ENCODE measurements around the gene FAF1.

FAF1 gene

DNA sequence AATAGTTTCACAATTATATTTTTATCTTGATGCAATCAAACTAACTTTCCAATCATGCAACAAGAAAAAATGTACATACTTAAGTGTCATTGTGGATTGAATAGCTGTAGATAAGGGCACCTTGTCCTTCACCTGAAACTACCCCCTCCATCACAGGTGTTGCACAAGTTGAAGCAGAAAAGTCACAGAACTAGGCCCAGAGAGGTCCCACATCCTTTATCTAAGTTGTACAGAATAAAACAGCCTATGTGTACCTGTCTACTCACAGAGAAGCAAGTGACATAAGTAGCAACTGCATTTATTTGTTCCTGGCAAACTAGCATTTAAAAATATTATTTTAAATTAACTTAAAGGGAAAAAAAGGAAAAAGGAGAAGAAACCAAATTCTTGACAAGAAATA is 256.8 kb downstream of the FAF1 start:
- DNase-seq = no peak

DNA sequence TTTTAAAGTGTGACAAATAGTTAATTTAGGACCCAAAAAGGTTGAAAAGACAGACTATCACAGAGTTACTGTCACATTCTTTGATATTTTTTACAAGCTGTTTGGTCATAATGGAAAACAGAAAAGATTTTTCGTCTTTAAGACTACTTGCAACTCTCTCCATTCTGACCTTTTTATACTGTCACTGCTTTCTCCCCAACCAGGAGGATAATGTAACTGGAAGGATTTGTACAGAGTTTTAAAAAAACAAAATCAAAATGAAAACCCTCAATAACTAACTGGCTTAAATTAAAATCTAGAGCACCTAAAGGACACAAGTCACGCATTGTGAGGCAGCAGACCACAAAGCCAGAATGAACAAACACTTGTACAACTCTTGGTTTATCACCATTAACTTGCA is 257.7 kb downstream of the FAF1 start:
- DNase-seq = peak in 1 of 51 donors; percentile 18

DNA sequence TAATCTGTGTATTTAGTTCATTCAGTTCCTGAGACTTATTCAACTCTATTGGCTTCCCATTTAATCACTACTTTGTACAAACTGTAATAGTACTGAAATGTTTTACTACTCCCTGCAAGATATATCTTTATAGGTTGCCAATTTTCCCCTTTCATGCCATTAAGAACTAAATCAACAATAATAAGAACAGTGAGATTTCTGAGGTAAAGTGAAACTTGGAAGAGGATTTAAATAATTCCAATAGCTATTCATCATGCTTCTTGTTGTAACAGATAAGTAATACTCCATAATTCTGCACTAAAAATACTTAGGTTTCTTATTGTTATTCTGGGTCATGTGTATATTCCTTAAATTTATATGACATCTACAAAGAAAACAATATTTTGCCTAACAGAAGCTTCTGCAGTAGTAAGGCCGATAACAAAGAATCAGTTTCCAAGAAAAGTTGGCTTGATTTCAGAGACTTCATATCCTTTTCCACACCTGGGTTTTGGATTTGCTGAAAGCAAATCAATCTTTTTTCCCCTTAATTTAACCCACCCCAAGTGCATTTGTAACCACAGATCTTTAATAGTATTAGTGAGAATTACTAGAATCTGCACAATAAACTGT is 258.3 kb downstream of the FAF1 start:
- no peak for DNase-seq

DNA sequence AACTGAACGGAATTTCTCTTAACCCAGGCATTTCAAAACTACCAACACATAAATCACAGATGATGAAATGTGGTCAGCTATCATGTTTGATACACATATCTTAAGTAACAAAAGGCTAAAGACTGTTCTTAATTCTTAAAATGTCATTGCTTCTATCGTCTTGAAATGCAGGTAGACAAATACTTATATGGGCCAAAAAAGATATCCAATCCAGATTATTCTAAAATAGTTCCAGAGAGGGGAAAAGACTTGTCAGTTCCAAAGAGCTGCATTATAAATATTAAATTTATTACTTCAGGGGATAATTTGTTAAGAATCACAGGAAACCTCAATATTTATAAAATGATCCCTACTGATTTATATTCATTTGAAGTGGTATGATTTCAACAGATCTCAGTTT is 259.4 kb downstream of the FAF1 start:
- no peak for DNase-seq

DNA sequence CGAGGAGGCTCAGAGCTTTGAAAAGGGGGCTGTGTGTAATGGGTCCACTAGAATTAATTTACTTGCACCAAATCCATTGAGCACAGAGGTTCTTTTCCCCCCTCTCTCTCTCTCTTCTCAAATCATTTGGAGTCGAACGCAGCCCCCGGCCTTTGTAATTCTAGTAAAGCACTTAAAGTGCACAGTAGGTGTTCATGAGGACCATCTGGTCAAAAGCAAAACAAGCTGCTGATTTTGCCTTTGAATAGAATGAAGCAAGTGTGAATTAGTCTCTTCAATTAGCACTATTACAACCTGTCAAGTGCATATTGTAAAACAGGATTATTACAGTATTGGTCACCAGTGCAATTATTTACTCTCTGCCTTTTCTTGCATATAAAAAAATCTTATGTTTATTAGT is 259.9 kb downstream of the FAF1 start:
- DNase-seq = no peak

DNA sequence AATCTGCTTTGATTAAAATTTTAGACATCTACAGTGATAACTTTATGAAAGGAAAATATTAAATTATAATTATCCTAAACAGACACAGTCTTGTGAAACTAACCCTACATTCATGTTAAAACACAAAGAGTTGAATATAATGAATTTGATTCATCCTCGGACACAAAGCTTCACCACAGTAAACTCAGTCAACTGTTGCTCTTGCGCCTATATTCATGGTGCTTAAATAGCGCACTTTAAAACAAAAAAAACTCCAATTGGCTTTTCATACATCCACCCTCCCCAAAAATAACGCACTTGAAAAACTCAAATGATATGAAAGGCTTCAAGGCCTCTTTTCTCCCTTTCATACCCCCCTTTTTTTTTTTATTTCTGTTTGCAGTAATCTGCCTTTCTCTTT is 260.3 kb downstream of the FAF1 start:
- peak in 1 of 51 donors; percentile 68 for DNase-seq

DNA sequence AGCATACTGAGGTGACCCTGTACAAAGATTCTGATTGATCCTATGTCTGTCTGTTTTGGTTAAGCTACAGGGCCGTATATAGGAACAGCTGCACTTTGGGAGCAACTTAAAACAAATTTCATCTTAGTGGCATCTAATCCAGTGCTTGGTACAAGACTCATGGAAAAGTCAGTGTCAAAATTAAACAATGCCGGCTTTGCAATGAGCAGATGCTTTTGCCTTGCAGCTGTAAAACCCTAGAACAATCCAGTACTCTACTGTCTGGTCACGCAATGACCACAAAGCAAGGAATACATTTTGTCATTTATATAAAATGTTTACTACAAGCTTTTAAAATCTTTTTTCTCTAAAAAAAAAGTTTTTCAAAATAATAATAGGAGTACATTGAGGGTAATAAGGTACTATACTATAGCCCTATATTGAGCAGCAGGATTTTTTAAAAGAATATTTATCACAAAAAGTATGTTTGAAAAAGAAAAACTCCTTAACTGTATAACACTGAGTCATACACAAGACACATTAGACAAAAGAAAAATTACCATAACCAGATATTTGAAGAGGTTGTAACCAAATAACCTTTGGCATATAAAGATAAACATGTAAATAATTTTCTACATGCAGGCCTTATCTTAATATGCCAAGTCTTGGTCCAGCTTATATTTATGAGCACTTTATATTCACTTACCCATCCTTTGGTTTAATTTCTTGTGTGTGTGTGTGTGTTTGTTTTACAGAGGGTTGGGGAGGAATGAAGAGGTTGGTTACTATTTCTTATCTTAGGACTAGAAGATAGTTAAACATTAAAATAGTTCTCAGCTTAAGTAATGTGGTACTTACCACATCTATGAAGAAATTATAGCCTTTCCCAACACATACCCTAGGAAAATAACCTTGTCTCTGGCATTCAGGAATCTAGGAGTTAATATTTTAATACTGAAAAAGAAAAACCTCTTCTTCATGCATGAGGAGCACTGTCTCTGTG is 262.3 kb downstream of the FAF1 start:
- peak in 14 of 51 donors; percentile 10 to 83 (median 32) for DNase-seq

DNA sequence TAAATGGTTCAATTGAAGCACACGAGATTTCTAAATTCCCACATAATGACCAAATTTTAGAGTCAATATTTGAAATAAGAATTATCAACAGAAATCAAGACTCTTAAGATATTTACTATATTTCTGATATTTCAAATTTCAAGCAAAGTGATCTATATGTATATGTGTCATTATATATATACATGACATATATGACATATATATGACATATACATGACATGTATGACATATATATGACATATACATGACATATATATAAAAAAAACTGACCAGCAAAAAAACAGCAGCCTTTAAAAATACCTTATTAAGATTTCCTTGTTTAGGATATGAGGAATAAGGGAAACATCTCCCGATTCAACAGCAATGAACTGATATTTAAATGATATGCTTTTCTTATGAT is 266.2 kb downstream of the FAF1 start:
- DNase-seq = no peak

DNA sequence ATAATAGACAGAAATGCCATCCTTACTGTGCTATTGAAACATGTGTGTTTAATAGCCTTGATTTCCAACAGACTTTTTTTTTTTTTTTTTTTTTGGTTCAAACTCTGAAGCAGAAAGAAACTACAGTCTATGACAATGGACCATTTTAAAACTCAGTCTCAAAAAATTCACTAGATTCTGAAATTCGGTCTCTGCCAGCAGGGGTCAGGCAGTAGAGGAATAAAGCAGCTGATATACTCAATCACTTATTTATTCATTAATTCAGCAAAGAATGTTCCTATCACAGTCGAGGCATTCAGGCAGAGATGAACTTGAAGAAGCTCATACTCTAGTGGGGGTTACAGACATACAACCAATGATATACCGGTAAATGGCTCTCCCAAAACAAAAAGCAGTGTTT is 275.9 kb downstream of the FAF1 start:
- peak in 2 of 51 donors; percentile 13 to 15 for DNase-seq

DNA sequence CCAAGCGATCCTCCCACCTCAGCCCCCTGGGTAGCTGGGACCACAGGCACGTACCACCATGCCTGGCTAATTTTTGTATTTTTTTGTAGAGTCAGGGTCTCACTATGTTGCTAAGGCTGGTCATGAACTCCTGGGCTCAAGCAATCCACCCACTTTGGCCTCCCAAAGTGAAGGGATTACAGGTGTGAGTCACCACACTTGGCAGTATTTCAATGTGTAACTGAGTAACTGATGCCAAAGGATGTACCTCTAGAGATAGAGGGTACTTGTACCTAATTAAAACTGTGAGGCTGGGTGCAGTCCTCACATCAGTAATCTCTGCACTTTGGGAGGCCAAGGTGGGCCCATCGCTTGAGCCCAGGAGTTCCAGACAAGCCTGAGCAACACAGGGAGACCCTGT is 278.1 kb downstream of the FAF1 start:
- no peak for DNase-seq

DNA sequence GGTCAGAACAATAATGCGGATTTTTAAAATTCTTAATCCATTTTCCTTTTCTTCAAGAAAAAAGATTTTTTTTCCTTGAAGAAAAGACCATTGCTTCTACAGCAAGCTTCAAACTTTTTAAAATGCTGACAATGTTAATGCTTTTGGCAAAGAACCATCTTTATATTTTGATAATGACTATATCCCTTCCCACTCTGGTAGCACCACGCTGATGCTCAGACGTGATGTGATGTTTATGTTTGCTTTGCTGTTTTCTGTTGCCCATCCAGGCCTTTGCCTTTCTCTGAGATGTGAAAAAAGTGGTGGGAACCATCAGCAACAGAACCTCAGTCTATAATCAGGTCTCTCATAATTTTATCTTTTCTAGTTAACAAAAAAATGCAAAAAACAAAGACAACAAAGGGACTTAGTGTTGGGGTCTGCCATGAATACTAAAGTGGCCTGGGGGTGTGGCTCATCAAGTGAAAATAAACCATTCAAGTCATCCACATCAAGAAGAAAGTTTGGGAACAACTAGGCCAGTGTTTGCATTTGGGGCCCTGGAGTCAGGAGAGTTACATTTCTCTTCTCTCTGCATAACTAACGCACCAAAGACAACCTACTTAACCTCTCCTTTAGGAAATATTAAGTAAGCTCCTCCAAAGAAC is 292.2 kb downstream of the FAF1 start:
- peak in 1 of 51 donors; percentile 24 for DNase-seq

DNA sequence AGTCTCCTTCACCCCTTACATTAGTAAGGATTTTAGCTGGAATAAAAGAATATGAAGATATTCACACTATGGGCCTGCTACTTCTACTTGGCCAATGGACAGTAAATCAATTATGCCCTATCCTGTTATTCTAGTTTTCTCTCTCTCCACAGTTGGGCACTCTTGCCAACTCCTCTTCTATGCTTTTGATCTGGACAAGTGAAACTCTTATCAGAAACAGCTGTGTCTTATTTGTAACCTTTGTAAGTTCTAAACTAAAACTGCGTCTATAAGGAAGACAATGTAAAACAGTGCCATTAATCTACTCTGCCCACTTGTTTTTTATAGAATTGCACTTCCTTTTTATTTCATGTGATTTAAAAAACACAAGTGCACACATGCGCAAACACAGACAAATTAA is 292.8 kb downstream of the FAF1 start:
- DNase-seq = peak in 1 of 51 donors; percentile 13

DNA sequence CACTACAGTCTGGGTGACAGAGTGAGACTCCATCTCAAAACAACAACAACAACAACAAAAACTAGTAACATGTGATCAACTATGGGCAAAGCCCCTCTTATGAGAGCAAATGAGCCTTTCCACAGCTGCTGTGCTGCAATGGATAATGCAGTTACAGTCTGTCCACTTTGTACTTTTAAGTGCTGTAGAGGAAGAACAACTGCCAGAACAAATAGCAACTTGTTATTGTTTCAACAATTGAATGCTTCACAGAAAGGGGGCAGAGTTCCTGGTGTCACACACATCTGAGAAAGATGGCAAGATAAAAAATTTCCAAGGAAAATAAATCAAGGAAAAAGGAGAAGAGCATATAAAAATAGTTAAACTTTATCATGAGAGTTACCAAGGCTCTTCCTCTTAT is 293.2 kb downstream of the FAF1 start:
- peak in 3 of 51 donors; percentile 15 to 42 (median 20) for DNase-seq

DNA sequence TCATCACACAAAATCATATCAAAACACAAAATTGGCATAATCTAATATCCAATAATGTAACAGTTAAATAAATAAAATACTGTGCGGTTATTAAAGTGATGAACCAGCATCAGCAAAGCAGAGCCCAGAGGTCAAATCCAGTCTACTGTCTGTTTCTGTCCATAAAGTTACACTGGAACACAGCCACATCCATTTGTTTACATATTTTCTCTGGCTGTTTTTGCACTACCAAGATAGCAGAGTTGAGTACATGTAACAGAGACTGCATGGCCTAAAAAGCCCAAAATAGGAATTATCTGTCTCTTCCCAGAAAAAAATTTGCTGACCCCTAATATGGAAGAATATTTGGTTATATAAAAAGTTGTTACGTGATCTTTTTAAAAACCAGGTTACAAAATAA is 294.7 kb downstream of the FAF1 start:
- DNase-seq = no peak

DNA sequence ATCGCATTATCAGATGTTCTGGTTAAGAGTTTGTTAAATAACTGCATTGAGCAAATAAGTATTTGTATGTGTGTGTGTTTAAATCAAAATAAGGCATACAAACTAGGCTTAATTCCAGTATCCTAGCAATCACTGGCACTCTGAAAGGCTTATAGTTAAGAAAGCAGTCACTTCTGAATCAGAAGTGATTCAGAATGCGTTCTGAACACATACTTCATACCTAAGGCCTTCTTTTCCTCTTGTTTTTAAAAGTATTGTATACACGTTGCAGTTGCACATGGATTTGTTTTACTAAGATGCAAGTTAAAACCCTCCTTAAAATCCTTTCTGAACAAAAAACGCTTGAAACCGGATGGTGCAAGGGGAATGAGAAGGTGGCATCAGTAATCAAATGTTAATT is 298.4 kb downstream of the FAF1 start:
- peak in 1 of 51 donors; percentile 11 for DNase-seq

DNA sequence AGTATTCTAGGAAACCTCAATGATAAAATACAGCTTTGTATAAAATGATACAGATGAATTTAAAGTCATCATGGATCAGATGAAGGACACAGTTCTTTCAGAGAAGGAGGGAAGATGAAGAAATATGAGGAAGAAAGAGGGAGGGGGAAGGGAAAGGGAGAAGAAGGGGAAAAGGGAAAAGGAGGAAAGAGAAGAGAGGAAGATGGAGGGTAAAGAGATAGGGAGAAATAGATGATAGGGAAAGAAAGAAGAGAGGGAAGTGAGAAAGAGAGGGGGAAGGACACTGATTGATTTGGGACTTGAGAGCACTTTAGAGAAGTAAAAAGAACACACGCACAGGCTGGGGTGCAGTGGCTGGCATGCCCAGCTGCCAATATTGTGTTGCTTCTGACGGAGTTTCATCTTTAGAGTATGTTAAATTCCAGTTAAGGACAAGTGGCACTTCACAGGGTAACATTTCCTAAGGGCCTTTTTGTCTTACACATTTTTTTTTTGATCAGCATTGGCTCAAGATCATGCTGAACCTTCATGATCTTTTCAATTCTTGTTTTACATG is 300.9 kb downstream of the FAF1 start:
- DNase-seq = no peak

DNA sequence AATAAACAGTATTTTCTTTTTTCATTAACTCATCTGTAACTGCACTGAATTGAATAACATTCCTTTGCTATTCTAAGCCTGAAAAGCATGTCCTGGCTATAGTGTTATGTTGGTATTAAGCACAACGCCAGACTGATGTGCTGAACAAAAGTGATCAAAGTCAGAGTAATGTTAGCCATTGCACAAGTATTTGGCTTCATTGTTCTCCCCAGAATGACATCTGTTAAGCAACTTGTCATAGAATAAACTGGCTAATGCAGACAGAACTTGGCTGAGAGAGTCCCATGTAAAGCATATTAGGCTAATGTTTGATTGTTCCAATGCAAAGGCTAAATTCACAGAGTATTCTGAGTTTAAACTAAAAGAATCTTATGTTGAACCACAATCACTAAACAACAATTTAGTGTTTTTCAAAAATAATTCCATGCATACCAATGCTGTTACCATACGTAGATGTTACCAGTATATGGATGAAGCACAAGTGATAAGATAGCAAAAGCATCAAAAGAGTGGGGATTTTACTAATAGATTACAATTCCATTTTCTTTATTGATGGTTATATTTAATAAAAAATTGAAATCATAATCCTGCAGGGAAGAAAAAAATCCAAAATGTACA is 301.5 kb downstream of the FAF1 start:
- no peak for DNase-seq

DNA sequence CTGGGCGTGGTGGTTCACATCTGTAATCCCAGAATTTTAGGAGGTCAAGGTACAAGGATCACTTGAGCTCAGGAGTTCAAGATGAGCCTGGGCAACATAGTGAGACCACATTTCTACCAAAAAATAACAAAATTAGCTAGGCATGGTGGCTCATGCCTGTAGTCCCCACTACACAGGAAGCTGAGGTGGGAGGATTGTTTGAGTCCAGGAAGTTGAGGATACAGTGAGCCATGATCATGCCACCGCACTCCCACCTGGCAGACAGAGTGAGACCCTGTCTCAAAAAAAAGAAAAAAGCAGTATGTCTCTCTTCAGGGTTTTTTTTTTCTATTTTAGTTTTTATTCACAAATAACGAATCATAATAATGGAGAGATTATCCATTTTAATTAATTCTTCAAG is 303.1 kb downstream of the FAF1 start:
- DNase-seq = no peak

DNA sequence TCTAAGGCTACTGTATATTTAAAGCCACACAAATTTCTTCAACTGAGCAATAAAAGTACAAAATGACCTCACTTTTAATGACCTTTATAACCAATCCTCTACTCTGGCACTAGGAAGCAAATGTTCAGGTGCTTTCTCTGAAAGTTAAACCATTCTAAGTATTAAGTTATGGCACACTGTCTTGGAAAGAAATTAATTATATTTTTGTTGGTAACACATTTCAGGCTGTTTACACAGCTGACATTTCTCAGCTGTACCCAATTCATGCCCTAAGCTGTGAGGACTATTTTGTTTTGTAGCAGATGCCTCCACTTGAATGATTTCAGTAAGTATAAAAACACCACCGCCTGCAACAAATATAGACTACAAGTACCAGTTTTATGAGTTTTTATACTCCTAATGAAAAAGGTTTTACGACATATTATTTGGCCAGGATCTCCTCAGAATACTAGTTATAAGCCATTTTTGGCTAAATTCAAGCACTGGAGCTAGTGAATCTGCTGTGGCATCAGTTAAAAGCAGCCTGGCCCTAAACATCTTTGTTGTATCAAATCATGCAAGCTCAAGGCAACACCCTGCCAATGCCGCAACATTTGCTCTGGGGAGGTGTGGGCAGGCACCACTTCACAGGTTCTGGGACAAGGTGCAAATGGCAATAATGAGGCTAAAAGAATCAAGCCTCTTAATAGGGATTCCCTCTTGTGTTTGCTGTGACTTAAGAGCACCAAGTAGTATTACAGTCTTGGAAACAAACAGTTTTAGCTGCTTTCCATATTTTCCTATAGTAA is 308.4 kb downstream of the FAF1 start:
- DNase-seq = peak in 1 of 51 donors; percentile 23

DNA sequence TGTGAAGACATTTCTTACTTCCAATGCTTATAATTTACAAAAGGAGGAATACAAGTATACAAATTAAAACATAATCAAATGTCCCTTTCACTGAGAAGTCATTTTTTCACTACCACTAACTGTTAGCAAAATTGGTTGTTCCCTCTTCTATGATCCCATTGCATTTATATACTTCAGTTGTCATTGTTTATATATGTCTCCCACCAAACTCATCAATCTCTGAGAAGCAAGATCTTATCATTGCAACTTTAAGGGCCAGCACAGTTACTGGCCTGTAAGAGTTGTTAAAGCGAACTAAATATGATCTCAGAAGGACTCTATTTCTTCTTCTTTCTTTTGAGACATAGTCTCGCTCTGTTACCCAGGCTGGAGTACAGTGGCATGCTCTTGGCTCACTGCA is 313.5 kb downstream of the FAF1 start:
- DNase-seq = no peak

DNA sequence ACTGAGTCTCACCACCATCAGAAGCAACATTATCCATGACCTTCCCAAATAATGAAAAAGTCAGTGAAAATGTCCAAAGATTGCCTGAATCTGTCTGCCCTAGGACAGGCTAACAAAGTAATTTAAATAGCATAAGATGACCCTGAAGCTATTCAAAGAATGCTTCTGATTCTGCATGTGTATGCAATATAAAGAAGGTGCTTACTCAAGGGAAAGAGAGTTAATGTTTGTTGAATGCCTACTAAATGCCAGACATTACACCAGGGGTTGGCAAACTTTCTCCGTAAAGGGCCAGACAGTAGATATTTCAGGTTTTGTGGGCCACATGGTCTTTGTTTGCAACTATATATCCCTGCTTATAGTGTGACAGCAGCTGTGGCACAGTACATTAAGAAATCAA is 314.9 kb downstream of the FAF1 start:
- no peak for DNase-seq

All from hypothalamus (tissue), 51 donors.